Common myeloid progenitor, CD34-positive (primary cell): ENCODE measurements around the gene SLC7A6OS.

Source experiments
- CTCF ChIA-PET: fragments of 350-600 bp; sonication (Branson Sonifier 250); formaldehyde crosslinking; loops from one replicate; lab custom pipeline; 2021; ENCODE audit warnings: antibody characterized with exemption; lab: Charles Lee
- POLR2A ChIA-PET: fragments of 350-600 bp; sonication (Branson Sonifier 250); formaldehyde crosslinking; loops from one replicate; lab custom pipeline; 2021; ENCODE audit warnings: antibody characterized with exemption; lab: Charles Lee
- DNase-seq, 3 donors: peaks; one replicate each; pipeline versions ENCODE4 v3.0.0 to v3.0.0-alpha.2; 2013
- H3K27ac ChIP-seq, 2 experiments: 1 replicate in 1 of 2; 2 replicates in 1 of 2; pipeline ENCODE4 v1.7.0; 2013; ENCODE audit warnings: inconsistent platforms in 2 of 2, low read length in 2 of 2, mild to moderate bottlenecking in 2 of 2, low read depth in 1 of 2, moderate library complexity in 1 of 2; ENCODE audit not compliant: severe bottlenecking in 2 of 2, insufficient read depth in 1 of 2, poor library complexity in 1 of 2
- H3K27me3 ChIP-seq, 5 experiments: replicated peaks in 2 of 5; 1 replicate in 3 of 5; 2 replicates in 2 of 5; pipeline versions ENCODE4 v1.6.1 to v1.7.0; 2013; ENCODE audit warnings: low read length in 4 of 5, mild to moderate bottlenecking in 2 of 5, moderate library complexity in 2 of 5, inconsistent platforms in 1 of 5; ENCODE audit not compliant: insufficient read depth in 5 of 5, control insufficient read depth in 4 of 5
- H3K36me3 ChIP-seq, 4 experiments: 1 replicate in 2 of 4; 2 replicates in 2 of 4; pipeline versions ENCODE4 v1.6.1 to v1.7.0; 2013; ENCODE audit warnings: low read length in 3 of 4, control low read depth in 1 of 4, mild to moderate bottlenecking in 1 of 4; ENCODE audit not compliant: control insufficient read depth in 4 of 4, insufficient read depth in 4 of 4
- H3K4me1 ChIP-seq, 4 experiments: 1 replicate in 3 of 4; 2 replicates in 1 of 4; pipeline versions ENCODE4 v1.6.1 to v1.7.1; 2013; ENCODE audit warnings: low read length in 3 of 4, mild to moderate bottlenecking in 3 of 4, control low read depth in 1 of 4, inconsistent platforms in 1 of 4, moderate library complexity in 1 of 4; ENCODE audit not compliant: control insufficient read depth in 4 of 4, insufficient read depth in 4 of 4; ENCODE audit errors: control extremely low read depth in 1 of 4
- H3K4me3 ChIP-seq, 7 experiments: 1 replicate in 4 of 7; 2 replicates in 3 of 7; pipeline versions ENCODE4 v1.5.1 to v1.7.0; 2013; ENCODE audit warnings: mild to moderate bottlenecking in 7 of 7, low read length in 6 of 7, moderate library complexity in 6 of 7, inconsistent platforms in 2 of 7, low read depth in 2 of 7, control low read depth in 1 of 7; ENCODE audit not compliant: insufficient read depth in 4 of 7, control insufficient read depth in 1 of 7; ENCODE audit errors: extremely low read depth in 1 of 7
- H3K9me3 ChIP-seq, 5 experiments: 1 replicate in 4 of 5; 2 replicates in 1 of 5; pipeline versions ENCODE4 v1.6.1 to v1.7.1; 2013; ENCODE audit warnings: low read length in 4 of 5, mild to moderate bottlenecking in 2 of 5, inconsistent platforms in 1 of 5, low read depth in 1 of 5, moderate library complexity in 1 of 5; ENCODE audit not compliant: control insufficient read depth in 4 of 5, insufficient read depth in 2 of 5; ENCODE audit errors: control extremely low read depth in 1 of 5
- WGBS: methylation state at CpG from one replicate; pipeline ENCODE4 v1.1.5; 2013; ENCODE audit not compliant: insufficient coverage; 5-methylcytosine and 5-hydroxymethylcytosine counted together

Gene SLC7A6OS

DNA sequence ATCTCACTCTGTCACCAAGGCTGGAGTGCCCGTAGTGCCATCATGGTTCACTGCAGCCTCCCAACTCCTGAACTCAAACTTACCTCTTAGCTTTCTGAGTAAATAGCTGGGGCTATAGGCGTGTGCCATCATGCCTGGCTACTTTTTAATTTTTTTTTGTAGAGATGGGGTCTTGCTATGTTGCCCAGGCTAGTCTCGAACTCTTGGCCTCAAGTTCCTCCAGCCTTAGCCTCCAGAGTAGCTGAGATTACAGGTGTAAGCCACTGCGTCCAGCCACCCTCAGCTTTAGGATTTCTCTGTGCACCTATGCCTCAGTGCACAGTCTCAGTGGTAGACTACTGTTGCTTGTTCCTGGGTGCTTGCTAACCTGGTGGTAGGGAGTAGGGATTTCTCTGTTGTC lies 41.0 kb downstream of the SLC7A6OS start:
- POLR2A ChIA-PET: interaction anchor here (0.6 kb wide), 2 partner anchors 16 to 67 kb away, joined by 3 to 4 read pairs; no protein-coding TSS in a partner anchor
- CTCF ChIA-PET: interaction anchor here (1.1 to 1.8 kb wide), 3 partner anchors 38 to 59 kb away, joined by 3 to 5 read pairs (median 4); no protein-coding TSS in a partner anchor
- 100% methylated on average over 3 of the region's 4 CpGs for WGBS
- H3K9me3 ChIP-seq: no peaks in the 10 kb centered on the region
- no peaks in the 10 kb centered on the region for H3K27me3 ChIP-seq
- no peak overlapping the region for H3K27ac ChIP-seq
- no peak overlapping the region for H3K4me3 ChIP-seq
- H3K36me3 ChIP-seq: peaks cover 0 to 41% (median 12%) of the 10 kb centered on the region in 4 experiments
- no peak for DNase-seq
- peaks cover 0 to 32% (median 22%) of the 10 kb centered on the region in 4 experiments for H3K4me1 ChIP-seq

DNA sequence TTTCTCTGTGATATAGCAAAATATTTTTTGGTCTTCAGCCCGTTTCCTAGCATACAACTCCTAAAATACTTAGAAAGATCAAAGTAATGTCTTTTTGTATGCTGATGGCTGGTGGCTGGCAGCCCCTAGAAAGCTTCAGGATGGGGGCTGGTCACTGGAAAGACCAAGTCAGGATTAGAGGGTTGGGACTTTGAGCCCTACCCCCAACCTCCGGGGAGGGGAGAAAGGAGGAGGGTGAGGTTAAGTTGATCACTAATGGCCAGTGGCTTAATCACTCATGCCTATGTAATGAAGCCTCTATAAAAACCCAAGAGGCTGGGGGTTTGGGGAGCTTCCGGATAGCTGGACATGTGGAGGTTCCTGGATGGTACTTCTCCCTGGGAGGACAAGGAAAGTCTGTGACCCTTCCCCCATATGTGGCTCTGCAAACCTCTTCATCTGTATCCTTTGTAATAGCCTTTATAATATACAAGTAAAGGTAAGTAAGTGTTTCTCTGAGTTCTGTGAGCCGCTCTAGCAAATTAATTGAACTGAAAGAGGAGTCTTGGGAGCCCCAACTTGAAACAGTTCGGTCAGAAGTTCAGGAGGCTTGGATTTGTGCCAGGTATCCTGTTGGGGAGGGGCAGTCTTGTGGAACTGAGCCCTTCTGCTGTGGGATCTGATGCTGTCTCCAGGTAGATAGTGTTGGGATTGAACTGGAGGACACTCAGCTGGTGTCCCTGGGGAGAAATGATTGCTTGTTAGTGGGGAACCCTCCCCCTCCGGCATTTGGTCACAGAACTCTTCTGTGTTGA lies 42.9 kb downstream of the SLC7A6OS start:
- 100% methylated on average over 2 of the region's 6 CpGs for WGBS
- Histone ChIP-seq H3K36me3 (peaks cover 0 to 23% (median 3%) of the 10 kb centered on the region in 4 experiments), H3K27ac (no peak overlapping the region), H3K4me1 (peaks cover 0 to 32% (median 29%) of the 10 kb centered on the region in 4 experiments), H3K4me3 (no peak overlapping the region), H3K27me3 (no peaks in the 10 kb centered on the region), H3K9me3 (no peaks in the 10 kb centered on the region)
- ChIA-PET CTCF (interaction anchor here (0.6 to 1.5 kb wide), 4 partner anchors 11 to 61 kb away, joined by 3 to 4 read pairs (median 3); no protein-coding TSS in a partner anchor), POLR2A (no interaction called here)
- DNase-seq: no peak

DNA sequence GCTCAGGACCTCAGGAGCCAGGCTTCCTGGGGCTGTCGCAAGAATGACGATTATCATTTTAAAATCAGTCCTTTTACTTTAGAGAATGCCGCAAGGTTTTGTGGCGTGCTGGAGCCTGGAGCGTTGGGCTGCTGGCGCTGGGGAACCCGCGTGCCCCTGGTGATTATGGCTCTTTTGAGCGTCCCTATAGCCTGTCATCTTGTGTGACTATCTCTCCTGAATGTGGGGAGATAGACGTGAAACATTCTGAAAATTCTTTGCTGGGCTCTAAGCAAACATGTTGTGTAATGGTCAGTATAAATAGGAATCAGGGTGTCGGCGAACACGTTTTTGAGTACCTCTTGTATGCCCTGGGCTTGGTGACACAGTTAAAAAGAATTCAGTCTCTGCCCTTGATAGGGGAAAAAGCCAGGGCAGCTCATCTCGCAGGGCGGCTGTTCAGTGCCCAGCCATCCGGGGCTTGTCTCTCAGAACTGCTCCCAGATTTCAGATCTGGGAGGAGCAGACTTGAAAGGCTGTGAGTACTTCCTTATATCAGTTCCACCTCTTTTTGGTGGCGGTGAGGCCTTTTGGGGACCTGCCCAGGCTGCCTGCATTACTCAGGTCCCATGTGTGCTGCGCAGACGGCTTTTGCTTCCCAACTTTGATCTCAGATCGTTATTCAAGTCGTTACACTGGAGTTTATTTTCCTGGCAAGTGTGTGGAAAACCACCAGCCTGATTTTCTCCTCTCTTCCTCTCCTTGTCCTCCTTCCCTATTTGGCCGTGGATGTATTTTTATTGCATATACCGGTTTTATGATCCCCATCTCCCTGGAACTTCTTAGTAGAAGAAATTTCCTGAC lies 45.4 kb downstream of the SLC7A6OS start:
- Histone ChIP-seq H3K9me3 (no peaks in the 10 kb centered on the region), H3K36me3 (peaks cover 0 to 19% (median 4%) of the 10 kb centered on the region in 4 experiments), H3K4me1 (peaks cover 0 to 38% (median 27%) of the 10 kb centered on the region in 4 experiments), H3K27me3 (no peaks in the 10 kb centered on the region), H3K4me3 (peak overlapping the region; percentile 61 to 88 (median 79)), H3K27ac (peak overlapping the region; percentile 47 to 64)
- WGBS: 5% methylated on average over 21 of the region's 23 CpGs
- POLR2A ChIA-PET: interaction anchor here (1.8 kb wide), 1 partner anchor 46 kb away, joined by 10 read pairs; the partner anchor contains the start of genes PRMT7 and SLC7A6OS
- CTCF ChIA-PET: interaction anchor here (6.5 to 9.0 kb wide), 3 partner anchors 9 to 60 kb away, joined by 79 to 262 read pairs (median 82); no protein-coding TSS in a partner anchor
- DNase-seq: peak; percentile 34 to 75 (median 72)

DNA sequence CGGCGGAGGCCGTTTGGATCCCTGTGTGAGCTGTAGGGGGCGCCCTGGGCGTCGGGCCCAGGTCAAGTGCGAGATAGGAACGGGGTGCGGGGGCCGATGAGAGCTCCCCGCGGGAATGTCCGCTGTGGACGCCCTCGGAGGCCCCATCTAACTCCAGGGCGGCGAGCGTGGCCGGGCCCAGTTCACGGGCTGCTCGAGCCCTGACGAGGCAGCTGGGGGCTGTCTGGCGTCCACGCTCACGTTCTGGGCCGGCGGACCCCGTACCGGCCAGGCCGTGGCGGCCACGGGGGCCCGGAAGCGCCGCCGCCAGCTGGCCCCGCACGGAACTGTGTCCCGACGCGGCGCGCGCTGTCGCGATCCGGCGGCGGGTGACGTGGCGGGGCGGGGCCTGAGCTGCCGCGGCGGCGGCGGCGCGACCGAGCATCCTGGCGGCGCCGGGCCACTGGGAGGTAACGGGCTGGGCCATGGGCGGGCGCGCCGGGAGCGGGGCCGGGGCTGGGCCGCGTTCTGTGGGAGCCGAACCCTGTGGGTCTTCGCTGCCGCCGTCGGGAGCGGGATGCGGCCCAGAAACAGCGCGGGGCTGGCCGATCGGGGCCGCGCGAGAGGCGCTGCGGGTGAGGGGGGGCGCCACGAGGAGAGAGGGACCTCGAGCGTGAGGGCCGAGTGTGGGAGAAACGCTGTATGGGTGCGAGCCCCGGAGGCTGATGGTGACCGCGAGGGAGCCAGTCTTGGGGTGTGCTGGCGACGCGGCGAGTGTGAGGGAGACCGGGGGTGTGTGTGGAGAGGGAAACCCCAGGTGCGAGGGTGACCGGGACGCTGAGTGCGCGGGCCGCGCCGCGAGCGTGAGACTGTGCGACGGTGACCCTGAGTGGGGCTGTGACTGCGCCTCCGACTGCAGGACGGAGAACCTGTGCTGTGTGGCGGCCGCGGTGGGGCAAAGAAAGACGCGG lies 46.3 kb downstream of the SLC7A6OS start, which contains the start of gene SLC7A6:
Gene SLC7A6, plus strand, starts transcription at position 399 of the 950 bp plus-strand sequence. CDS start 10,201 bp downstream, outside the sequence.
- H3K27ac ChIP-seq: peak within 1 kb of the TSS; percentile 47 to 68
- DNase-seq: peak; percentile 74 to 85 (median 82)
- no peaks in the 10 kb centered on the region for H3K27me3 ChIP-seq
- peaks cover 0 to 23% (median 12%) of the 10 kb centered on the region in 4 experiments for H3K36me3 ChIP-seq
- peaks cover 0 to 41% (median 31%) of the 10 kb centered on the region in 4 experiments for H3K4me1 ChIP-seq
- no peaks in the 10 kb centered on the region for H3K9me3 ChIP-seq
- WGBS: under 1% methylated on average over 95 of the region's 123 CpGs
- CTCF ChIA-PET: interaction anchor here (0.8 to 9.0 kb wide), 24 partner anchors 9 to 118 kb away, joined by 3 to 262 read pairs (median 4); partner anchors contain the start of genes ESRP2, PLA2G15, PRMT7 and SLC7A6OS
- POLR2A ChIA-PET: interaction anchor here (1.2 to 1.8 kb wide), 5 partner anchors 9 to 64 kb away, joined by 4 to 10 read pairs (median 7); partner anchors contain the start of genes PRMT7 and SLC7A6OS
- peak within 1 kb of the TSS; percentile 61 to 88 (median 79) for H3K4me3 ChIP-seq

DNA sequence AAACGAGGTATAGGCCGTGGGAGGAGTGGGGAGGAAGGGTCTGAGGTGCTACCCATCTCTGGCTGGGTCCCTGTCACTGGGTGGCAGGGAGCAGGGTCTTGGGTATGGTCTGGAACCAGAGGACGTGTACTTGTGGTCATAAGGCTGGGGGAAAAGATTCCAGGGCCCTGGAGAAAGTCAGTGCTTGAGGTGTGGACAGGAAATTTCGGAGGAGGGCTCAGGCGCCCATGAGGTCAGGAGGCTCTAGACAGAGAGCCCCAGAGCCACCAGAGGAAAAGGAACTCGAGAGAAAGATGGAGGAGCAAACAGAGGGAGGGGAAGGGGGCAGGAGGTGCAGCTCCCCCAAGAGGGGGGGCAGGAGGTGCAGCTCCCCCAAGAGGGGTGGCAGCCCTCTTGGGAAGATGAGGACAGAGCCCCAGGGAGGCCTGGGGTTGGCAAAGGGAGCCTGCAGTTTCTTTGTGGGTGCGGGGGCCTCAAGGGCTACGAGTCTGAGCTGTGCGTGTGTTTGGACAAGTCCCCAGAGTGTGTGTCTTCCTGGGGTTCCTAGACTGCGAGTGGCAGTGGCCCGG lies 47.1 kb downstream of the SLC7A6OS start:
- H3K36me3 ChIP-seq: peaks cover 4 to 25% (median 16%) of the 10 kb centered on the region in 4 experiments
- CTCF ChIA-PET: interaction anchor here (0.8 to 9.0 kb wide), 24 partner anchors 8 to 118 kb away, joined by 3 to 262 read pairs (median 4); partner anchors contain the start of genes ESRP2, PLA2G15, PRMT7 and SLC7A6OS
- POLR2A ChIA-PET: interaction anchor here (1.2 to 1.8 kb wide), 5 partner anchors 9 to 65 kb away, joined by 4 to 10 read pairs (median 7); partner anchors contain the start of genes PRMT7 and SLC7A6OS
- H3K4me3 ChIP-seq: peak overlapping the region; percentile 61 to 88 (median 79)
- DNase-seq: no peak
- no peaks in the 10 kb centered on the region for H3K27me3 ChIP-seq
- H3K4me1 ChIP-seq: peaks cover 0 to 45% (median 38%) of the 10 kb centered on the region in 4 experiments
- no peaks in the 10 kb centered on the region for H3K9me3 ChIP-seq
- 38% methylated on average over 10 of the region's 11 CpGs for WGBS
- peak overlapping the region in 1 of 2 experiments; percentile 68 for H3K27ac ChIP-seq
